Measurements from ENCODE around the gene CAGE1.
"Not testable (repeated sequence)": the region's sequence is repeated elsewhere in the genome, so short reads cannot be mapped to it uniquely, and the experiment has no call there.

CAGE1 gene

GRCh38 chr6:7341989-7342742 lies 47.4 kb downstream of the CAGE1 start:
- H3K4me1 ChIP-seq (ENCODE audit: control insufficient read depth, insufficient read depth, low read length, poor library complexity, severe bottlenecking): no peaks in the 10 kb centered on the region
- no peak for DNase-seq
- no peaks in the 10 kb centered on the region for H3K27me3 ChIP-seq (replicated peaks; ENCODE audit: control insufficient read depth, insufficient read depth, low read length, poor library complexity, severe bottlenecking)
- H3K27ac ChIP-seq (ENCODE audit: insufficient read depth, low read length, poor library complexity, severe bottlenecking): no peak overlapping the region
- no peaks in the 10 kb centered on the region for H3K9me3 ChIP-seq (ENCODE audit: control insufficient read depth, low read length)
- H3K36me3 ChIP-seq (ENCODE audit: control insufficient read depth, insufficient read depth, low read length): no peaks in the 10 kb centered on the region
- H3K4me3 ChIP-seq (ENCODE audit: insufficient read depth, low read depth, low read length, poor library complexity, severe bottlenecking): no peak overlapping the region

- H3K36me3 ChIP-seq (ENCODE audit: control insufficient read depth, insufficient read depth, low read length): no peaks in the 10 kb centered on the region
- no peaks in the 10 kb centered on the region for H3K9me3 ChIP-seq (ENCODE audit: control insufficient read depth, low read length)
- H3K27ac ChIP-seq (ENCODE audit: insufficient read depth, low read length, poor library complexity, severe bottlenecking): no peak overlapping the region
- no peak overlapping the region for H3K4me3 ChIP-seq (ENCODE audit: insufficient read depth, low read depth, low read length, poor library complexity, severe bottlenecking)
- no peak for DNase-seq
- no peaks in the 10 kb centered on the region for H3K27me3 ChIP-seq (replicated peaks; ENCODE audit: control insufficient read depth, insufficient read depth, low read length, poor library complexity, severe bottlenecking)
- H3K4me1 ChIP-seq (ENCODE audit: control insufficient read depth, insufficient read depth, low read length, poor library complexity, severe bottlenecking): no peaks in the 10 kb centered on the region
Observed at GRCh38 chr6:7341271-7341670, 48.3 kb downstream of the CAGE1 start.

GRCh38 chr6:7339007-7339732 lies 50.4 kb downstream of the CAGE1 start:
- H3K4me1 ChIP-seq (ENCODE audit: control insufficient read depth, insufficient read depth, low read length, poor library complexity, severe bottlenecking); DNase-seq; H3K9me3 ChIP-seq (ENCODE audit: control insufficient read depth, low read length); H3K4me3 ChIP-seq (ENCODE audit: insufficient read depth, low read depth, low read length, poor library complexity, severe bottlenecking); H3K36me3 ChIP-seq (ENCODE audit: control insufficient read depth, insufficient read depth, low read length); H3K27me3 ChIP-seq (replicated peaks; ENCODE audit: control insufficient read depth, insufficient read depth, low read length, poor library complexity, severe bottlenecking); H3K27ac ChIP-seq (ENCODE audit: insufficient read depth, low read length, poor library complexity, severe bottlenecking): not testable (repeated sequence)

- H3K36me3 ChIP-seq (ENCODE audit: control insufficient read depth, insufficient read depth, low read length): no peaks in the 10 kb centered on the region
- H3K4me1 ChIP-seq (ENCODE audit: control insufficient read depth, insufficient read depth, low read length, poor library complexity, severe bottlenecking): no peaks in the 10 kb centered on the region
- DNase-seq: no peak
- no peak overlapping the region for H3K27ac ChIP-seq (ENCODE audit: insufficient read depth, low read length, poor library complexity, severe bottlenecking)
- H3K27me3 ChIP-seq (replicated peaks; ENCODE audit: control insufficient read depth, insufficient read depth, low read length, poor library complexity, severe bottlenecking): no peaks in the 10 kb centered on the region
- no peak overlapping the region for H3K4me3 ChIP-seq (ENCODE audit: insufficient read depth, low read depth, low read length, poor library complexity, severe bottlenecking)
- no peaks in the 10 kb centered on the region for H3K9me3 ChIP-seq (ENCODE audit: control insufficient read depth, low read length)
Observed at GRCh38 chr6:7338031-7338430, 51.5 kb downstream of the CAGE1 start.

- DNase-seq: no peak
- no peak overlapping the region for H3K27ac ChIP-seq (ENCODE audit: insufficient read depth, low read length, poor library complexity, severe bottlenecking)
- H3K4me3 ChIP-seq (ENCODE audit: insufficient read depth, low read depth, low read length, poor library complexity, severe bottlenecking): no peak overlapping the region
- no peaks in the 10 kb centered on the region for H3K9me3 ChIP-seq (ENCODE audit: control insufficient read depth, low read length)
- H3K36me3 ChIP-seq (ENCODE audit: control insufficient read depth, insufficient read depth, low read length): no peaks in the 10 kb centered on the region
- H3K27me3 ChIP-seq (replicated peaks; ENCODE audit: control insufficient read depth, insufficient read depth, low read length, poor library complexity, severe bottlenecking): no peaks in the 10 kb centered on the region
- no peaks in the 10 kb centered on the region for H3K4me1 ChIP-seq (ENCODE audit: control insufficient read depth, insufficient read depth, low read length, poor library complexity, severe bottlenecking)
Observed at GRCh38 chr6:7335519-7335918, 54.0 kb downstream of the CAGE1 start.

- Histone ChIP-seq H3K27ac (ENCODE audit: insufficient read depth, low read length, poor library complexity, severe bottlenecking) (no peak overlapping the region), H3K27me3 (replicated peaks; ENCODE audit: control insufficient read depth, insufficient read depth, low read length, poor library complexity, severe bottlenecking) (no peaks in the 10 kb centered on the region), H3K4me3 (ENCODE audit: insufficient read depth, low read depth, low read length, poor library complexity, severe bottlenecking) (no peak overlapping the region), H3K36me3 (ENCODE audit: control insufficient read depth, insufficient read depth, low read length) (no peaks in the 10 kb centered on the region), H3K9me3 (ENCODE audit: control insufficient read depth, low read length) (no peaks in the 10 kb centered on the region), H3K4me1 (ENCODE audit: control insufficient read depth, insufficient read depth, low read length, poor library complexity, severe bottlenecking) (no peaks in the 10 kb centered on the region)
- no peak for DNase-seq
Observed at GRCh38 chr6:7334685-7335084, 54.9 kb downstream of the CAGE1 start.

- no peak for DNase-seq
- Histone ChIP-seq H3K9me3 (ENCODE audit: control insufficient read depth, low read length) (no peaks in the 10 kb centered on the region), H3K27me3 (replicated peaks; ENCODE audit: control insufficient read depth, insufficient read depth, low read length, poor library complexity, severe bottlenecking) (no peaks in the 10 kb centered on the region), H3K36me3 (ENCODE audit: control insufficient read depth, insufficient read depth, low read length) (no peaks in the 10 kb centered on the region), H3K4me1 (ENCODE audit: control insufficient read depth, insufficient read depth, low read length, poor library complexity, severe bottlenecking) (no peaks in the 10 kb centered on the region), H3K27ac (ENCODE audit: insufficient read depth, low read length, poor library complexity, severe bottlenecking) (no peak overlapping the region), H3K4me3 (ENCODE audit: insufficient read depth, low read depth, low read length, poor library complexity, severe bottlenecking) (no peak overlapping the region)
Observed at GRCh38 chr6:7332090-7332745, 57.3 kb downstream of the CAGE1 start.

- H3K36me3 ChIP-seq (ENCODE audit: control insufficient read depth, insufficient read depth, low read length): no peaks in the 10 kb centered on the region
- no peak for DNase-seq
- no peaks in the 10 kb centered on the region for H3K27me3 ChIP-seq (replicated peaks; ENCODE audit: control insufficient read depth, insufficient read depth, low read length, poor library complexity, severe bottlenecking)
- H3K4me1 ChIP-seq (ENCODE audit: control insufficient read depth, insufficient read depth, low read length, poor library complexity, severe bottlenecking): no peaks in the 10 kb centered on the region
- H3K9me3 ChIP-seq (ENCODE audit: control insufficient read depth, low read length): no peaks in the 10 kb centered on the region
- H3K27ac ChIP-seq (ENCODE audit: insufficient read depth, low read length, poor library complexity, severe bottlenecking): no peak overlapping the region
- H3K4me3 ChIP-seq (ENCODE audit: insufficient read depth, low read depth, low read length, poor library complexity, severe bottlenecking): no peak overlapping the region
Observed at GRCh38 chr6:7331452-7331851, 58.1 kb downstream of the CAGE1 start.

GRCh38 chr6:7328243-7328642 lies 61.3 kb downstream of the CAGE1 start:
- Histone ChIP-seq H3K9me3 (ENCODE audit: control insufficient read depth, low read length) (no peaks in the 10 kb centered on the region), H3K36me3 (ENCODE audit: control insufficient read depth, insufficient read depth, low read length) (no peaks in the 10 kb centered on the region), H3K27me3 (replicated peaks; ENCODE audit: control insufficient read depth, insufficient read depth, low read length, poor library complexity, severe bottlenecking) (no peaks in the 10 kb centered on the region), H3K4me1 (ENCODE audit: control insufficient read depth, insufficient read depth, low read length, poor library complexity, severe bottlenecking) (no peaks in the 10 kb centered on the region), H3K4me3 (ENCODE audit: insufficient read depth, low read depth, low read length, poor library complexity, severe bottlenecking) (no peak overlapping the region), H3K27ac (ENCODE audit: insufficient read depth, low read length, poor library complexity, severe bottlenecking) (no peak overlapping the region)
- no peak for DNase-seq

- no peaks in the 10 kb centered on the region for H3K27me3 ChIP-seq (replicated peaks; ENCODE audit: control insufficient read depth, insufficient read depth, low read length, poor library complexity, severe bottlenecking)
- no peaks in the 10 kb centered on the region for H3K36me3 ChIP-seq (ENCODE audit: control insufficient read depth, insufficient read depth, low read length)
- no peaks in the 10 kb centered on the region for H3K4me1 ChIP-seq (ENCODE audit: control insufficient read depth, insufficient read depth, low read length, poor library complexity, severe bottlenecking)
- no peak for DNase-seq
- H3K4me3 ChIP-seq (ENCODE audit: insufficient read depth, low read depth, low read length, poor library complexity, severe bottlenecking): no peak overlapping the region
- no peak overlapping the region for H3K27ac ChIP-seq (ENCODE audit: insufficient read depth, low read length, poor library complexity, severe bottlenecking)
- H3K9me3 ChIP-seq (ENCODE audit: control insufficient read depth, low read length): no peaks in the 10 kb centered on the region
Observed at GRCh38 chr6:7325750-7326149, 63.8 kb downstream of the CAGE1 start.
